H1 (cell line): ENCODE data around the gene NHLRC2. TPM values are rescaled to one million over a fixed set of nuclear protein-coding genes. Genes with fewer than 3 reads are reported as not detected.

ENCODE experiments used
- CTCF ChIA-PET: fragments of 300-600 bp; sonication (Branson Sonifier 250); formaldehyde crosslinking; loops from one replicate; lab custom pipeline; 2021; ENCODE audit not compliant: partially characterized antibody; lab: Charles Lee
- POLR2A ChIA-PET: fragments of 300-600 bp; sonication (Branson Sonifier 250); formaldehyde crosslinking; loops from one replicate; lab custom pipeline; 2021; ENCODE audit warnings: inconsistent platforms; ENCODE audit not compliant: partially characterized antibody; lab: Charles Lee
- DNase-seq, 2 experiments: peaks; one replicate each; pipeline versions ENCODE4 v3.0.0 to v3.0.0-alpha.2; 2010 to 2022; ENCODE audit warnings: low spot score in 2 of 2, low read depth in 1 of 2, mixed read lengths in 1 of 2
- FAIRE-seq: peaks from 2 replicates; lab custom pipeline; 2011; peaks lifted over from hg19 to GRCh38; lab: Jason Lieb, UNC
- H2AFZ ChIP-seq: 2 replicates; pipeline ENCODE4 v1.8.1; 2012; ENCODE audit warnings: low read length, inconsistent platforms
- H2AK5ac ChIP-seq: 2 replicates; pipeline ENCODE4 v1.6.1; 2013; ENCODE audit warnings: low read depth, low read length
- H2BK120ac ChIP-seq: replicated peaks from 2 replicates; pipeline ENCODE3; 2013; ENCODE audit warnings: low read depth, low read length, inconsistent platforms
- H2BK12ac ChIP-seq: 2 replicates; pipeline ENCODE4 v1.6.1; 2013; ENCODE audit warnings: low read depth, low read length
- H2BK15ac ChIP-seq: 2 replicates; pipeline ENCODE4 v1.6.1; 2013; ENCODE audit warnings: low read length
- H2BK20ac ChIP-seq: 2 replicates; pipeline ENCODE4 v1.6.1; 2013; ENCODE audit warnings: low read length
- H2BK5ac ChIP-seq: 2 replicates; pipeline ENCODE4 v1.6.1; 2013; ENCODE audit warnings: low read depth, low read length
- H3K14ac ChIP-seq: 2 replicates; pipeline ENCODE4 v1.6.1; 2013; ENCODE audit warnings: inconsistent platforms; ENCODE audit not compliant: insufficient read length
- H3K18ac ChIP-seq: 2 replicates; pipeline ENCODE4 v1.6.1; 2013; ENCODE audit warnings: low read length; ENCODE audit errors: extremely low read depth
- H3K23ac ChIP-seq: 2 replicates; pipeline ENCODE4 v1.6.1; 2013; ENCODE audit warnings: inconsistent platforms; ENCODE audit not compliant: insufficient read length
- H3K23me2 ChIP-seq: 2 replicates; pipeline ENCODE4 v1.6.1; 2013; ENCODE audit warnings: low read depth, low read length
- H3K27ac ChIP-seq: 2 replicates; pipeline ENCODE4 v1.6.1; 2011; ENCODE audit warnings: low read depth, low read length, inconsistent platforms
- H3K27me3 ChIP-seq, 4 experiments: replicated peaks in 1 of 4; 1 replicate in 1 of 4; 2 replicates in 3 of 4; pipeline versions ENCODE4 v1.6.1 to v1.8.1; 2011 to 2013; ENCODE audit warnings: low read length in 3 of 4, mild to moderate bottlenecking in 3 of 4, inconsistent platforms in 2 of 4, mixed read lengths in 2 of 4, moderate library complexity in 1 of 4; ENCODE audit not compliant: control insufficient read depth in 3 of 4, insufficient read depth in 3 of 4; ENCODE audit errors: extremely low read depth in 1 of 4
- H3K36me3 ChIP-seq, 4 experiments: 2 replicates each; pipeline versions ENCODE4 v1.6.1 to v1.8.1; 2011 to 2013; ENCODE audit warnings: mild to moderate bottlenecking in 4 of 4, low read length in 3 of 4, moderate library complexity in 2 of 4, control low read depth in 1 of 4, inconsistent platforms in 1 of 4; ENCODE audit not compliant: insufficient read depth in 4 of 4, control insufficient read depth in 2 of 4
- H3K4ac ChIP-seq: replicated peaks from 2 replicates; pipeline ENCODE3; 2013; ENCODE audit warnings: low read length, low read depth, mixed read lengths, inconsistent platforms; ENCODE audit not compliant: insufficient read length
- H3K4me1 ChIP-seq, 4 experiments: replicated peaks in 1 of 4; 1 replicate in 1 of 4; 2 replicates in 3 of 4; pipeline versions ENCODE4 v1.6.1 to v1.8.1; 2011 to 2013; ENCODE audit warnings: low read length in 3 of 4, inconsistent platforms in 2 of 4, mixed read lengths in 1 of 4; ENCODE audit not compliant: insufficient read depth in 4 of 4, control insufficient read depth in 3 of 4
- H3K4me2 ChIP-seq, 2 experiments: 2 replicates each; pipeline versions ENCODE4 v1.6.1 to v1.8.1; 2011 to 2013; ENCODE audit warnings: low read depth in 2 of 2, low read length in 2 of 2, control low read depth in 1 of 2, inconsistent platforms in 1 of 2, mild to moderate bottlenecking in 1 of 2; ENCODE audit not compliant: insufficient read depth in 1 of 2
- H3K4me3 ChIP-seq, 4 experiments: fragments of 200-600, 300-600 bp in 1 of 4; sonication (generic), shearing (Covaris generic), sonication (Bioruptor Twin) in 1 of 4; 2 replicates each; pipeline versions ENCODE4 v1.5.1 to v1.8.1; 2011 to 2016; ENCODE audit warnings: low read length in 4 of 4, low read depth in 3 of 4, control low read depth in 2 of 4, inconsistent platforms in 2 of 4, mild to moderate bottlenecking in 2 of 4, mixed read lengths in 1 of 4, moderate library complexity in 1 of 4; ENCODE audit not compliant: insufficient read depth in 2 of 4; ENCODE audit errors: extremely low read depth in 1 of 4
- H3K56ac ChIP-seq: replicated peaks from 2 replicates; pipeline ENCODE3; 2013; ENCODE audit warnings: low read depth, mild to moderate bottlenecking, mixed read lengths, low read length, inconsistent platforms; ENCODE audit not compliant: insufficient read length
- H3K79me1 ChIP-seq: 2 replicates; pipeline ENCODE4 v1.6.1; 2013; ENCODE audit warnings: low read depth, low read length, control low read depth
- H3K79me2 ChIP-seq, 2 experiments: 2 replicates each; pipeline versions ENCODE4 v1.6.1 to v1.8.1; 2012 to 2013; ENCODE audit warnings: low read length in 2 of 2, mild to moderate bottlenecking in 2 of 2, inconsistent platforms in 1 of 2; ENCODE audit not compliant: insufficient read depth in 2 of 2, control insufficient read depth in 1 of 2
- H3K9ac ChIP-seq, 4 experiments: replicated peaks in 1 of 4; 1 replicate in 1 of 4; 2 replicates in 3 of 4; pipeline versions ENCODE4 v1.6.1 to v1.8.1; 2011 to 2013; ENCODE audit warnings: low read depth in 3 of 4, low read length in 3 of 4, control low read depth in 2 of 4, mild to moderate bottlenecking in 2 of 4, moderate library complexity in 2 of 4, inconsistent platforms in 1 of 4; ENCODE audit errors: extremely low read depth in 1 of 4
- H3K9me3 ChIP-seq, 2 experiments: 2 replicates each; pipeline versions ENCODE4 v1.6.1 to v1.8.1; 2012 to 2013; ENCODE audit warnings: mild to moderate bottlenecking in 2 of 2, moderate library complexity in 2 of 2, control low read depth in 1 of 2, inconsistent platforms in 1 of 2, low read depth in 1 of 2, low read length in 1 of 2, mixed read lengths in 1 of 2; ENCODE audit not compliant: insufficient read depth in 2 of 2
- H4K20me1 ChIP-seq, 2 experiments: replicated peaks in 1 of 2; 2 replicates each; pipeline versions ENCODE3 to v1.8.1; 2011 to 2013; ENCODE audit warnings: inconsistent platforms in 2 of 2, low read length in 2 of 2, mild to moderate bottlenecking in 1 of 2; ENCODE audit not compliant: insufficient read depth in 2 of 2, control insufficient read depth in 1 of 2
- H4K5ac ChIP-seq: 2 replicates; pipeline ENCODE4 v1.6.1; 2013; ENCODE audit warnings: low read length, low read depth, mixed read lengths, inconsistent platforms; ENCODE audit not compliant: insufficient read length
- H4K8ac ChIP-seq: 2 replicates; pipeline ENCODE4 v1.8.0; 2013; ENCODE audit warnings: mild to moderate bottlenecking, moderate library complexity, low read length, inconsistent platforms; ENCODE audit not compliant: insufficient read depth; ENCODE audit errors: extremely low read depth
- H4K91ac ChIP-seq: replicated peaks from 2 replicates; pipeline ENCODE3; 2013; ENCODE audit warnings: low read length, mixed read lengths, inconsistent platforms; ENCODE audit not compliant: insufficient read length
- BRCA1 ChIP-seq: IDR thresholded peaks from 2 replicates; pipeline ENCODE4 v1.6.1; 2012; ENCODE audit warnings: low read depth, low read length, improper control_type of control experiment
- CBX5 ChIP-seq: fragments of 300-800, 300-1000 bp; sonication (generic); IDR thresholded peaks from 2 replicates; pipeline ENCODE4 v1.7.1; 2016; ENCODE audit warnings: antibody characterized with exemption, low read length, low read depth
- CBX8 ChIP-seq: fragments of 300-800, 300-1000 bp; sonication (generic); IDR thresholded peaks from 2 replicates; pipeline ENCODE4 v1.7.1; 2016; ENCODE audit warnings: low read depth, low read length, borderline replicate concordance
- NANOG ChIP-seq: IDR thresholded peaks from 2 replicates; pipeline ENCODE4 v1.6.1; 2011; ENCODE audit warnings: low read length, low read depth, mild to moderate bottlenecking, inconsistent platforms; ENCODE audit not compliant: insufficient read depth, poor library complexity, severe bottlenecking
- POLR2A ChIP-seq, 2 experiments: IDR thresholded peaks; 1 replicate in 1 of 2; 2 replicates in 1 of 2; pipeline ENCODE4 v1.6.1; 2011; ENCODE audit warnings: low read depth in 2 of 2, low read length in 2 of 2, mild to moderate bottlenecking in 2 of 2; ENCODE audit errors: control extremely low read depth in 1 of 2
- RAD21 ChIP-seq, 2 experiments: IDR thresholded peaks in 1 of 2; conservative IDR thresholded peaks in 1 of 2; 2 replicates each; pipeline ENCODE4 v1.6.1; 2011; ENCODE audit warnings: low read depth in 2 of 2, low read length in 2 of 2, improper control_type of control experiment in 1 of 2, inconsistent platforms in 1 of 2, mild to moderate bottlenecking in 1 of 2, moderate library complexity in 1 of 2
- YY1 ChIP-seq: IDR thresholded peaks from 2 replicates; pipeline ENCODE4 v1.6.1; 2011; ENCODE audit warnings: low read depth, mild to moderate bottlenecking, low read length
- WGBS, 2 experiments: shearing (Covaris generic) in 1 of 2; methylation state at CpG; one replicate each; pipeline versions ENCODE4 v1.1.6 to v1.1.7; 2013 to 2015; ENCODE audit warnings: low lambda C conversion rate in 2 of 2, mixed read lengths in 2 of 2, inconsistent platforms in 1 of 2, low coverage in 1 of 2, missing lambda C conversion rate in 1 of 2; ENCODE audit not compliant: insufficient replicate concordance in 2 of 2, insufficient coverage in 1 of 2, insufficient read length in 1 of 2; ENCODE audit errors: extremely low coverage in 1 of 2, missing lambda C conversion rate in 1 of 2; 5-methylcytosine and 5-hydroxymethylcytosine counted together
- polyA plus RNA-seq, 7 experiments: library from polyadenylated mRNA; depleted of rRNA in 3 of 7; stranded (reverse) in 5 of 7; unstranded in 2 of 7; fragments of >200 nt in 5 of 7; fragments of 200-250 nt in 2 of 7; gene quantifications; 1 replicate in 5 of 7; 2 replicates in 1 of 7; 4 replicates in 1 of 7; pipeline versions ENCODE4 v1.2.1 to v1.2.3, GENCODE V29; 2011 to 2013; ENCODE audit warnings: missing spikeins in 2 of 7, mixed read lengths in 2 of 7
- total RNA-seq: library from RNA; stranded (reverse); fragmentation: NEBNext Ultra II Directional; extraction: Animal tissue kit (Norgen Biotek cat#: 25700); gene quantifications from 2 replicates; pipeline ENCODE4 v1.2.1, GENCODE V29; 2021

Gene NHLRC2
- total and polyA plus RNA-seq, 2 of the 8 experiments (the other 6 are each of a cell fraction or from before 2014, with no cell fraction given) = 4.9 to 25.6 TPM

DNA sequence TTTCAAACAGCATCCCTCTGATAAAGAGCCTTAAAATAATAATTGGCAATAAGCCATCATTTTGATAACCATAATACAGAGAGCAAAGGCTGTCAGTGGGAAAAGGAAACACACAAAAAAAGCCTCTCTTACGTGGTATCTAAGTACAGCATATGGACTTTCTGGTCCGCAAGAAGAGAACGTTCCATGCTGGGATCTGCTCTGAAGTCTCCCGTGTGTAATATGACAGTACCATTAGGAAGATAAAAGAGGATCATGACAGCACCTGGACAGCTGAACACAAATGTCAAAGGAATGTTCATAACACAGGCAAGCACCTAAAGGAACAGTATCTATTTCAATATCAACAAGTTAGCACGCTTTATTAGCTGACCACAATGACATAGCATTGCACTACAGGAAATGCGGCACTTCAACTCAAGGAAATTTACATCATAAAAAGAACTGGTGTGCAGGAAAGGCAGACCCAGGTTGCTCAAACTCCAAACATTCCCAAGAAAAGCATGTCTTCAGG, 10.4 kb upstream of the NHLRC2 start:
- no peak for TF ChIP-seq CBX8
- TF ChIP-seq NANOG = no peak
- TF ChIP-seq POLR2A (IDR thresholded peaks at IDR 0.05; ENCODE audit: control extremely low read depth in 1 of 2, low read depth in 2 of 2, low read length in 2 of 2) = no peak
- TF ChIP-seq YY1 = no peak
- TF ChIP-seq RAD21 (IDR thresholded peaks at IDR 0.05 in 1 of 2, conservative IDR thresholded peaks at IDR 0.05 in 1 of 2; ENCODE audit: low read depth in 2 of 2, low read length in 2 of 2) = no peak
- no peak for TF ChIP-seq CBX5
- TF ChIP-seq BRCA1 = no peak
- peak; percentile 45 for FAIRE-seq
- Histone ChIP-seq H3K23me2 (no peaks in the 10 kb centered on the region), H3K9me3 (no peaks in the 10 kb centered on the region), H4K20me1 (no peaks in the 10 kb centered on the region), H4K91ac (no peak overlapping the region), H3K79me1 (no peaks in the 10 kb centered on the region), H3K27ac (no peak overlapping the region), H3K4me2 (peak overlapping the region in 1 of 2 experiments; percentile 11; a peak in 1 of 4 replicates), H2BK120ac (no peak overlapping the region), H2BK20ac (no peak overlapping the region), H2BK5ac (0 out of 2 replicates have a peak overlapping the region, but pooled peaks have one; percentile 27), H3K79me2 (no peaks in the 10 kb centered on the region), H4K8ac (no peak overlapping the region), H3K23ac (no peak overlapping the region), H2AK5ac (0 out of 2 replicates have a peak overlapping the region, but pooled peaks have one; percentile 33), H2BK15ac (no peak overlapping the region), H3K4me1 (peaks cover 0 to 5% (median 0%) of the 10 kb centered on the region in 4 experiments; a peak in 1 of 7 replicates), H3K4me3 (no peak overlapping the region), H3K27me3 (no peaks in the 10 kb centered on the region), H3K36me3 (peaks cover 0 to 18% (median 4%) of the 10 kb centered on the region in 4 experiments; a peak in 3 of 8 replicates), H3K56ac (no peak overlapping the region), H3K4ac (no peak overlapping the region), H3K9ac (no peak overlapping the region), H2AFZ (no peak overlapping the region), H3K18ac (no peak overlapping the region), H2BK12ac (peak overlapping the region; percentile 2; the same call in 1 of the 2 replicates), H4K5ac (no peak overlapping the region), H3K14ac (no peak overlapping the region)
- POLR2A ChIA-PET = interaction anchor here (1.4 to 1.6 kb wide), 2 partner anchors 10 to 12 kb away, joined by 5 to 7 read pairs; partner anchors contain the start of genes DCLRE1A and NHLRC2
- CTCF ChIA-PET = interaction anchor here (1.0 to 1.1 kb wide), 2 partner anchors 14 to 45 kb away, joined by 3 to 4 read pairs; no protein-coding TSS in a partner anchor
- no peak for DNase-seq
- 85% methylated on average over 6 of the region's 6 CpGs; no CpG with 5 or more reads in 1 of the 2 experiments for WGBS, 2 experiments
